HG03175 (cell line): ENCODE measurements around the gene DNAJC18.
"Not testable (repeated sequence)": the region's sequence is repeated elsewhere in the genome, so short reads cannot be mapped to it uniquely, and the experiment has no call there.

ENCODE experiments used
- ATAC-seq: cut with Tn5 transposase; IDR thresholded peaks from one replicate; pipeline ENCODE4 v1.9.1; 2021; ENCODE audit warnings: mild to moderate bottlenecking, moderate library complexity; ENCODE audit not compliant: unreplicated experiment

DNAJC18 gene

GRCh38 chr5:139431706-139432105, 7.6 kb downstream of the DNAJC18 start:
- no peak for ATAC-seq

- ATAC-seq = no peak
Observed at GRCh38 chr5:139430015-139430414, 9.3 kb downstream of the DNAJC18 start.

- ATAC-seq = no peak
Observed at GRCh38 chr5:139426203-139426885, 13.0 kb downstream of the DNAJC18 start.

- no peak for ATAC-seq
Observed at GRCh38 chr5:139425497-139425896, 13.8 kb downstream of the DNAJC18 start.

- peak; percentile 60 for ATAC-seq
Observed at GRCh38 chr5:139422307-139422893, 16.9 kb downstream of the DNAJC18 start.

GRCh38 chr5:139419226-139420192, 19.8 kb downstream of the DNAJC18 start:
- ATAC-seq = no peak

- no peak for ATAC-seq
Observed at GRCh38 chr5:139418793-139419192, 20.5 kb downstream of the DNAJC18 start.

- ATAC-seq = no peak
Observed at GRCh38 chr5:139417214-139417613, 22.1 kb downstream of the DNAJC18 start.

- no peak for ATAC-seq
Observed at GRCh38 chr5:139416651-139417050, 22.7 kb downstream of the DNAJC18 start.

GRCh38 chr5:139415869-139416268, 23.5 kb downstream of the DNAJC18 start:
- ATAC-seq = no peak

- ATAC-seq = no peak
Observed at GRCh38 chr5:139415221-139415861, 24.0 kb downstream of the DNAJC18 start.

- ATAC-seq = no peak
Observed at GRCh38 chr5:139414581-139415130, 24.7 kb downstream of the DNAJC18 start.

- no peak for ATAC-seq
Observed at GRCh38 chr5:139413963-139414362, 25.4 kb downstream of the DNAJC18 start.

- no peak for ATAC-seq
Observed at GRCh38 chr5:139413153-139413552, 26.2 kb downstream of the DNAJC18 start.

GRCh38 chr5:139410993-139411828, 28.1 kb downstream of the DNAJC18 start:
- ATAC-seq = no peak

GRCh38 chr5:139410121-139410992, 29.0 kb downstream of the DNAJC18 start:
- ATAC-seq = no peak

GRCh38 chr5:139409116-139409515, 30.2 kb downstream of the DNAJC18 start:
- not testable (repeated sequence) for ATAC-seq

GRCh38 chr5:139408191-139408590, 31.1 kb downstream of the DNAJC18 start:
- ATAC-seq = no peak

GRCh38 chr5:139407517-139407916, 31.8 kb downstream of the DNAJC18 start:
- ATAC-seq = no peak
